NCI-H128 (cell line): ENCODE data around the gene NAV1.
"Not testable (repeated sequence)": the region's sequence is repeated elsewhere in the genome, so short reads cannot be mapped to it uniquely, and the experiment has no call there.

Experiments used
- DNase-seq: peaks from one replicate; lab custom pipeline; 2025; ENCODE audit not compliant: unreplicated experiment; lab: John Stamatoyannopoulos, UW

Gene NAV1

GRCh38 chr1:201565024-201565730 is 26.2 kb downstream of the NAV1 start:
- no peak for DNase-seq

DNA sequence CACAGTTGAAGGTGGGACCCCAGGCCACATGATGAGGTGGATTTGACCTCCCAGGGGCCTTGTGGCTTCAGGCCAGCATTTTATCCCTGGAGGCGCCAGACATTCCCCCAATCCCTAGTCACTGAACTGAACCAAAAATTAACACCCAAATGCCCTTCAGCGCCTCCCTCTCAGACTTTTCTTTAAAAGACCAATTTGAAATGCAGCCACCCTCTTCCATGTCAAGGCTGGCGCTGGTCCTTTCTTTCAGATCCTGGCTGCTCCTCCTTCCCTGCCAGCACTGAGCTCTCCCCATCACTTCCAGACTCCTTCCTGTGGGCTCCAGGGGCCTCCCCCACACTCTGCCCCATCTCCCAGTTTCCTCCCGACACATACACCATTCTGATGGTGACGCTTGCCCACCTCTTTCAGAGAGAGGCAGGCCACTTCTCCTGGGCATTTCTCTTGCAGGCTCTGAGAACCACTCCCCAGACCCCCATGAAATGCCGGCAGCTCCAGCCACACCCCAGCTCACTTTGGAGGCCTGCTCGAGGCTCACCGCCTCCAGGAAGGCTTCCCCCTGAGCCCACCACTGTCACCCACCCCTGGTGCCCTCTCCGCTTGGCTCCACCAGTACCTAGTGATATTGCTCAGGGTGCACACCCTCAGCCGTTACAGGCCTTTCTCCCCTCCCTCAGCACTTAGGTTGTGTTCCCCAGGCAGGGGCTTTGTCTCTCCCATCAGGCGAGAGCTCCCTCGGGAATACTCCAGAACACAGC is 27.0 kb downstream of the NAV1 start:
- no peak for DNase-seq

- DNase-seq = no peak
These were observed 27.5 kb downstream of the NAV1 start for GRCh38 chr1:201566529-201566823.

DNA sequence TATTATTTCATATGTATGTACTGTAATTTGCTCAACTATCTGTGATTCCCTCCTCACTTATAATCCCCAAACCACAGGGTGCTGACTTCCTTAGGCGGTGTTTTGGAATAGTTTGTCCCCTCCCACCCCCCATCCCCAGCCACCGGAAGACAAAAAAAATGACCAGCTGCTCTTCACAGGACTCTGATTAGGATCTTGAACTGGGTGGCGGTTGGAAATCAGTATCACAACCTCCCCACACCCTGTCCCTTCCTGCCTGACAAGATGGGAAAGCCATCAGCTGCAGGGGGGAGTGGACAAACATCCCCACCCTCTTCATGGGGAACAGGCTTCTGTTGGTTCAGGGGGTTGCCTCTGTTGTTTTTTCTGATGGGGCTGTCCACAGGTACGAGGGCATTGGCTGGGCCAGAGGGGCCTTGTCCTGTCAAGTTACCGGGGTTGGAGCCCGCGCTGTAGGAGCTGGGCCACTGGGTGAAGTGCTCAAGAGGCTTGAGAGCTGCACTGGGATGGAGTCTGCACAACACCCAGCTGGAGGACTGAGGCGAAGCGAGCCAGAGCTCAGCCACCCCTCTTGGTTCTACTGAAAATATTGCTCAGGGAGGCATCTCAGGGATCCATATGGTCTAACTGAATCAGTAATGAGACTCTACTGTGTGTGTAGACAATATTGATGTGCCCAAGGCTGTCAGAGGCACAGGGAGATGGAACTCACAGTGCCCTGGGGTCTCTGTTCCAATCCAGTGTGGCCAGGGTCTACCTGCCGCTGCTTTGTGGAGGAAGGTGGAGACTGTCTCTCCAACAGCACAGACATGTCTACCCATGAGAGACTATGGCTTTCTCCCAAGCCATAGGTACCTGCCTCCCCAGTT is 28.2 kb downstream of the NAV1 start:
- DNase-seq = no peak

- no peak for DNase-seq
These were observed 29.3 kb downstream of the NAV1 start for GRCh38 chr1:201568265-201568664.

DNA sequence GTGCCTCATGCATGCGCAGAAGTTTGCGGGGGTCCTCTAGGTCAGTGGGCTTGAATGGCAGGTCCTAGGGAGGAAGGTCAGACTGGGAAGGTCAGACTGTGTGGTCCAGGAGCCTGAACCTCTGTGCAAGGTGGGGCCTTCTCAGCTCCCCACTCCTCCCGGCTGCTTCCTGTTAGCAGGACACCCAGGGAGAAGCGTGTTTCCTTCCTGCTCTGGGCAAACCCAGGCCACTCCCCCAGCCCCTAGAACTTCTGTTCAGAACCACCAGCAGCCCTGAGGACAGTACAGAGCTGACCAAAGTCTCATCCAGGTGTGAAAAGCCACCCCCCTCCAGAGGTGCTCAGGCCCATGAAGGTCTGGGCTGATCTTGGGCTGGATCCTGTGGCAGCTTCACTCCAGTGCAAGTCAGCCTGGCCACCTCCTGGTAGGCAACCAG is 29.9 kb downstream of the NAV1 start:
- DNase-seq = no peak

- no peak for DNase-seq
These were observed 31.4 kb downstream of the NAV1 start for GRCh38 chr1:201570181-201570885.

- no peak for DNase-seq
These were observed 32.1 kb downstream of the NAV1 start for GRCh38 chr1:201570886-201571624.

DNA sequence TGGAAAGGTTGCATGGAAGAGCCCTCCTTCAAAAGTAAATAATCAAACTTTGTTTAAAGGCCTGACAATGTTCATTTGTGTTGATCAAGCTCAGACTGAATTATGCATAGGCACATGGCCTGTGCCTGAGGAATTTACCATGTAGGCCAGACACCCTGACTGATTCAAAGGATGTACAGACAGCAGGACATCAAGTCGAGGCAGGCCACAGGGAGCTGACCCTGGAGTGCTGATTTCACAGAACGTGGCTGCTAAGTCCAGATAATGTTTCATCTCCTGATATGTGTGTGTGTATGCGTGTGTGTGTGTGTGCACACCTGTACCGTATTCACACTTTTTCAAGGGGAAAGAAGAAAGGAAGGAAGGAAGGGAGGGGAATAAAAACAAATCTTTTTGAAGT is 34.1 kb downstream of the NAV1 start:
- DNase-seq = no peak

- no peak for DNase-seq
These were observed 35.0 kb downstream of the NAV1 start for GRCh38 chr1:201573923-201574322.

DNA sequence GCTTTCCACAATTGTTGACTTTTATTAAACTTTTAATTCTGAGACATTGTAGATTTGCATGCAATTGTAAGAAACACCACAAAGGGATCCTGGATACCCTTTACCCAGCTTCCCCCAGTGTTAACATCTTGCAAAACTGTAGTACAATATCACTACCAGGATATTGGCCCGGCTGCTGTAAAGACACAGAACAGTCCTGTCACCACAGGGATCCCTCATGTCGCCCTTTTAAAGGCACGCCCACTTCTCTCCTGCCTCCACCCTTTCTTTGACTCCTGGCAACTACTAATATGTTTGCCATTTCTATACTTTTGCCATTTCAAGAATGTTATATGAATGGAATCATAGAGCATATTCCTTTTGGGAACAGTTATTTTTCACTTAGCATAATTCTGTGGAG is 37.0 kb downstream of the NAV1 start:
- no peak for DNase-seq

DNA sequence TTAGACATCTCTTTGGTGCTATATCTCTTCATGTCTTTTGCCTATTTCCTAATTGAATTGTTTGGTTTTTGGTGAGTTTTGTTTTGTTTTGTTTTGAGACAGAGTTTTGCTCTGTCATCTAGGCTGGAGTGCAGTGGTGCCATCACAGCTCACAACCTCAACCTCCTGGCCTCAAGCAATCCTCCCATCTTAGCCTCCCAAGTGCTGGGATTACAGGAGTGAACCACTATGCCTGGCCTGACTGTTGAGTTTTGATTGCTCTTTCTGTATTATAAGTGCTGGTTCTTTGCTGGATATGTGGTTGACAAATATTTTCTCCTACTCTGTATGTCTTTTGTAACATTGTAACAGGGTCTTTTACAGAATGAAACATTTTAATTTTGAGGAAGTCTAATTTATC is 38.0 kb downstream of the NAV1 start:
- no peak for DNase-seq

DNA sequence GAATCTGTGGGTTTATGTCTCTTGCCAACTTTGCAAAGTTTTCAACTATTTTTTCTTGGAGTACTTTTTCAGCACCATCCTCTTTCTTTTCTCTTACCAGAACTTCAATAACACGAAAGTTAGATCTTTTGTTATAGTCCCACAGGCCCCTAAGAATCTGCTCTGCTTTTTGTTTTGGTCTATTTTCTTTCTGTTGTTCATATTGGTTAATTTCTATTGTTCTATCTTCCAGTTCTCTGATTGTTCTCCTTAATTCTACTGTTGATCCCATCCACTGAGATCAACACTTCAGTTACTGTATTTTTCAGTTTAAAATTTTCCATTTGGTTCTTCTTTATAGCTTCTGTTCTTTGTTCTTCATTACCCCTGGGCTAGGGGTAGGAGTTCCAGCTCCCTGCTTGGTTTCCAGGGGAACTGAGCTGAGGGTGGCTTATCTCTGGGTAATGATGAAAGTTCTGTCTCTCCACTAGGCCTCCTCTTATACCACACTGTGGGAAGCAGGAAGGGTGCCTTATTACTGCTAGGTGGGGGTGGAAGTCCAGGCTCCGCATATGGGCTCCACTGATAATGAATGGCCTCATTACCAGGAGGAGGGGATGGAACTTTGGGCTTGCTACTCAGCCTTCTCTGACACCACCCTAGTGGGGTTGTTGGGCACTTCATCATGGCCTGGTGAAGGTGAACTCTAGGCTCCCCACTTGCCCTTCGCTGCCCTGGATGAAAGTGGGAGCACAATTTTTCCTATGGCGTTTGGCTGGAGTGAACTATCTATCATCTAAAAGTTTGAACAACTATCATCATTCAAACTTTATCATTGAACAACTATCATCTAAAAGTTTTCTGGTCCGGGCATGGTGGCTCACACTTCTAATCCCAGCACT is 39.3 kb downstream of the NAV1 start:
- DNase-seq = no peak

- not testable (repeated sequence) for DNase-seq
These were observed 42.4 kb downstream of the NAV1 start for GRCh38 chr1:201581371-201581770.

- DNase-seq = no peak
These were observed 43.9 kb downstream of the NAV1 start for GRCh38 chr1:201582705-201583442.

DNA sequence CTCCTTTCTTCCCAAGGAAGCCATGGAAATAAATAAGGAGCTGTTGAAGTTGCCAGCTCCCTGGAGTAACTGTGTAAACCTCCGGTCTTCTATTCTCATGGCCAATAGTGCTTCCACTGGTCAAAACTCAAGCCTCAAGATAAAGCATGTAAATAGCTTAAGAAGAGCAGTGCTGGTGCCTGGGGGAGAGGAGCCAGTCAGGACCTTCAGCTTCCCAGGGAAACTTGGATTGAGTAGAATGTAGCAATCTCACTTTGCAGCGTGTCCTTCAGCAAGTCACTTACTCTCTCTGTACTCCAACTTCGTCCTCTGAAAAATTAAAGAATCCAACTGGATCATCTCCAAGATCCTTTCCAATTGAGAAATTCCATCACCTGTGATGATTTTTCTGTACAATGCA is 44.7 kb downstream of the NAV1 start:
- DNase-seq = no peak

DNA sequence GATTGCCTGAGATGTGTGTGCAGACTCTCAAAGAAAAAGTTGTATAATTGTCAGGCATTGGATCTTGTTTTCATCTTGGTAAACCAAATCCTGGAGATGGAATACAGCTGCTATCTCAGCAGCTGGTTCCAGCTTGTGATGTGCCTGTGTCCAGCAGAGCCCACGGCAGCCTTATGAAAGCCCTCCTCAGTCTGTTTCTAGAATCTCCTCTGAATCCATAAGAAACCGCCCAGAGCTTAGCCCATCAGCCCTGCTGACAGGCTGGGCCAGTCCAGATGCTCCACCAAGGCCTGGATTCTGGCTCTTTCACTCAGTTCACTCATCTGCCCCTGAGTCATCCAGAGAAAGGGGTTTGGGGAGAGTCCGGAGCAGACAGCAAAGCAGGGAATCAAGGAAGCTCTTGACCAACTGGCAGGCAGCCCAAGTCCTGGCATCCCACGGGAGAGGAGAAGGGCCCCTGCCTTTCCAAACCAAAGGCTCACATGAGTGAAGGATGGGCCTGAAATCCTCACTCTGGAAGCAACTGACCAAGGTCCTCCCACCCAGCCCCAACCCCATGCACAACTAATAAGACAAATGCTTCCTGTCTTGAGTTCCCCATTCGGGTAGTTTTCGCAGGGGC is 45.7 kb downstream of the NAV1 start:
- no peak for DNase-seq

DNA sequence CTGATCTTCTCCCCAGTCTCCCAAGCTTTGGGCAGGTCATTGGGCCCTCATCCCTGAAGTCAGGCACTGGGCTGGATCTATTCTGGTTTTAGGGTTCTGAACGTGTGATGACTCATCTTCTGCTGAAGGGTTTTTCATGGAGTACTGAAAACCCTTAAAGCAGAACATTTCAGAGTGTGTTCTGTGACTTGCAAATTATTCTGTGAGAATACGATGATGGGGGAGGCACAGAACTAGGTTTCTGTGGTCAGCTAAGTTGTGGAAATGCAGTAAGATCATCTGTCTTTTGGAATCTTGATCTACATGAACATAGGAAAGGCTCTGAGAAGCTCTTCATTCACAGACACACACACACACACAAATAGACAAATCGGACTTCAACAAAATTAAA is 46.2 kb downstream of the NAV1 start:
- no peak for DNase-seq
